K562 (cell line): ENCODE data around the gene OCRL.

Source experiments
- EHMT2 ChIP-seq: fragments of 450-650 bp; IDR thresholded peaks from 2 replicates; pipeline ENCODE4 v1.6.1; 2018; ENCODE audit warnings: antibody characterized with exemption
- FOXJ3 ChIP-seq: sonication (generic); formaldehyde crosslinking; IDR thresholded peaks from 2 replicates; pipeline ENCODE4 v1.4.0; 2020; ENCODE audit warnings: mild to moderate bottlenecking, missing genetic modification reagents
- SP2 ChIP-seq: IDR thresholded peaks from 2 replicates; pipeline ENCODE4 v1.6.1; 2011; ENCODE audit warnings: mild to moderate bottlenecking, low read depth, low read length, moderate library complexity; ENCODE audit not compliant: poor library complexity, severe bottlenecking; ENCODE audit errors: extremely low read depth
- TAF1 ChIP-seq: IDR thresholded peaks from 2 replicates; pipeline ENCODE4 v1.6.1; 2011; ENCODE audit warnings: mild to moderate bottlenecking, low read length, moderate library complexity; ENCODE audit not compliant: insufficient read depth, control insufficient read depth, severe bottlenecking; ENCODE audit errors: extremely low read depth
- ZNF24 ChIP-seq: fragments of 450-650 bp; IDR thresholded peaks from 2 replicates; pipeline ENCODE4 v1.6.1; 2016
- ZNF282 ChIP-seq: sonication (generic); formaldehyde crosslinking; IDR thresholded peaks from 2 replicates; pipeline ENCODE4 v1.8.1; 2023; ENCODE audit warnings: missing genetic modification reagents
- TF ChIP-seq, protein P1 (sequence below), 3 experiments: IDR thresholded peaks in 2 of 3; conservative IDR thresholded peaks in 1 of 3; 2 replicates each; pipeline ENCODE4 v1.5.1; 2011 to 2012; ENCODE audit warnings: low read length in 3 of 3, mild to moderate bottlenecking in 3 of 3, control low read depth in 2 of 3, improper control_type of control experiment in 1 of 3, inconsistent platforms in 1 of 3, low read depth in 1 of 3, mixed read lengths in 1 of 3, moderate library complexity in 1 of 3; ENCODE audit not compliant: insufficient read depth in 2 of 3
- TF ChIP-seq, protein P2 (sequence below): fragments of 150-350 bp; IDR thresholded peaks from 2 replicates; pipeline ENCODE4 v1.6.1; 2014; ENCODE audit warnings: low read depth, mild to moderate bottlenecking, low read length, borderline replicate concordance

DNA sequence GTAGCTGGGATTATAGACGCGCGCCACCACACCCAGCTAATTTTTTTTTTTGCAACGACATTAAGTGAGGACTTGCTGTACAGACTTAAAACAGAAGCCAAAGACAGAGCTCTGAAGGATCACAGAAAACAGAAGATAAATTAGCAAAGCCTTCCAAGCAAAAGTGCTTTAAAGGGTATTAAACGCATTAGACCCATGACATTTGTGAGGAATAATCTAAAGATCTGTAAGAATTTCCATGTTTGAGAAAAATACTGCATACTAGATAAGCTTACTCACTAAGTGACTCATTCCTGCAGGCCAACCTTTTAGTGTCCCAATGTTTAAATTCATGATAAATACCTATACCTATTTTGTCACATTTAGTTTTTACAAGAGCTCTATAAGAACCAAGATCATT, 44.2 kb upstream of the OCRL start:
- TF ChIP-seq SP2 (no peak), ZNF24 (no peak), ZNF282 (CRISPR knock-in tag) (no peak), EHMT2 (no peak), TAF1 (no peak), FOXJ3 (CRISPR knock-in tag) (no peak)
- TF ChIP-seq, protein P1, sequence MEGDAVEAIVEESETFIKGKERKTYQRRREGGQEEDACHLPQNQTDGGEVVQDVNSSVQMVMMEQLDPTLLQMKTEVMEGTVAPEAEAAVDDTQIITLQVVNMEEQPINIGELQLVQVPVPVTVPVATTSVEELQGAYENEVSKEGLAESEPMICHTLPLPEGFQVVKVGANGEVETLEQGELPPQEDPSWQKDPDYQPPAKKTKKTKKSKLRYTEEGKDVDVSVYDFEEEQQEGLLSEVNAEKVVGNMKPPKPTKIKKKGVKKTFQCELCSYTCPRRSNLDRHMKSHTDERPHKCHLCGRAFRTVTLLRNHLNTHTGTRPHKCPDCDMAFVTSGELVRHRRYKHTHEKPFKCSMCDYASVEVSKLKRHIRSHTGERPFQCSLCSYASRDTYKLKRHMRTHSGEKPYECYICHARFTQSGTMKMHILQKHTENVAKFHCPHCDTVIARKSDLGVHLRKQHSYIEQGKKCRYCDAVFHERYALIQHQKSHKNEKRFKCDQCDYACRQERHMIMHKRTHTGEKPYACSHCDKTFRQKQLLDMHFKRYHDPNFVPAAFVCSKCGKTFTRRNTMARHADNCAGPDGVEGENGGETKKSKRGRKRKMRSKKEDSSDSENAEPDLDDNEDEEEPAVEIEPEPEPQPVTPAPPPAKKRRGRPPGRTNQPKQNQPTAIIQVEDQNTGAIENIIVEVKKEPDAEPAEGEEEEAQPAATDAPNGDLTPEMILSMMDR (IDR thresholded peaks at IDR 0.05 in 2 of 3, conservative IDR thresholded peaks at IDR 0.05 in 1 of 3; ENCODE audit: insufficient read depth in 2 of 3, low read depth in 1 of 3, low read length in 3 of 3): no peak
- TF ChIP-seq, protein P2, sequence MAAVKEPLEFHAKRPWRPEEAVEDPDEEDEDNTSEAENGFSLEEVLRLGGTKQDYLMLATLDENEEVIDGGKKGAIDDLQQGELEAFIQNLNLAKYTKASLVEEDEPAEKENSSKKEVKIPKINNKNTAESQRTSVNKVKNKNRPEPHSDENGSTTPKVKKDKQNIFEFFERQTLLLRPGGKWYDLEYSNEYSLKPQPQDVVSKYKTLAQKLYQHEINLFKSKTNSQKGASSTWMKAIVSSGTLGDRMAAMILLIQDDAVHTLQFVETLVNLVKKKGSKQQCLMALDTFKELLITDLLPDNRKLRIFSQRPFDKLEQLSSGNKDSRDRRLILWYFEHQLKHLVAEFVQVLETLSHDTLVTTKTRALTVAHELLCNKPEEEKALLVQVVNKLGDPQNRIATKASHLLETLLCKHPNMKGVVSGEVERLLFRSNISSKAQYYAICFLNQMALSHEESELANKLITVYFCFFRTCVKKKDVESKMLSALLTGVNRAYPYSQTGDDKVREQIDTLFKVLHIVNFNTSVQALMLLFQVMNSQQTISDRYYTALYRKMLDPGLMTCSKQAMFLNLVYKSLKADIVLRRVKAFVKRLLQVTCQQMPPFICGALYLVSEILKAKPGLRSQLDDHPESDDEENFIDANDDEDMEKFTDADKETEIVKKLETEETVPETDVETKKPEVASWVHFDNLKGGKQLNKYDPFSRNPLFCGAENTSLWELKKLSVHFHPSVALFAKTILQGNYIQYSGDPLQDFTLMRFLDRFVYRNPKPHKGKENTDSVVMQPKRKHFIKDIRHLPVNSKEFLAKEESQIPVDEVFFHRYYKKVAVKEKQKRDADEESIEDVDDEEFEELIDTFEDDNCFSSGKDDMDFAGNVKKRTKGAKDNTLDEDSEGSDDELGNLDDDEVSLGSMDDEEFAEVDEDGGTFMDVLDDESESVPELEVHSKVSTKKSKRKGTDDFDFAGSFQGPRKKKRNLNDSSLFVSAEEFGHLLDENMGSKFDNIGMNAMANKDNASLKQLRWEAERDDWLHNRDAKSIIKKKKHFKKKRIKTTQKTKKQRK: no peak
